ENCODE measurements around the gene RALGPS2.

The RALGPS2 gene

GRCh38 chr1:178739285-178740045 is 14.4 kb downstream of the RALGPS2 start:
- TF ChIP-seq GATA3 (IDR thresholded peaks at IDR 0.05; ENCODE audit: low read depth, low read length) (no peak), GATA2 (IDR thresholded peaks at IDR 0.05; ENCODE audit: low read depth, low read length) (no peak)

GRCh38 chr1:178740491-178740890 is 15.4 kb downstream of the RALGPS2 start:
- no peak for TF ChIP-seq GATA2 (IDR thresholded peaks at IDR 0.05; ENCODE audit: low read depth, low read length)
- TF ChIP-seq GATA3 (IDR thresholded peaks at IDR 0.05; ENCODE audit: low read depth, low read length), result no peak

- no peak for TF ChIP-seq GATA2 (IDR thresholded peaks at IDR 0.05; ENCODE audit: low read depth, low read length)
- no peak for TF ChIP-seq GATA3 (IDR thresholded peaks at IDR 0.05; ENCODE audit: low read depth, low read length)
Observed at GRCh38 chr1:178740924-178741323, 15.9 kb downstream of the RALGPS2 start.

DNA sequence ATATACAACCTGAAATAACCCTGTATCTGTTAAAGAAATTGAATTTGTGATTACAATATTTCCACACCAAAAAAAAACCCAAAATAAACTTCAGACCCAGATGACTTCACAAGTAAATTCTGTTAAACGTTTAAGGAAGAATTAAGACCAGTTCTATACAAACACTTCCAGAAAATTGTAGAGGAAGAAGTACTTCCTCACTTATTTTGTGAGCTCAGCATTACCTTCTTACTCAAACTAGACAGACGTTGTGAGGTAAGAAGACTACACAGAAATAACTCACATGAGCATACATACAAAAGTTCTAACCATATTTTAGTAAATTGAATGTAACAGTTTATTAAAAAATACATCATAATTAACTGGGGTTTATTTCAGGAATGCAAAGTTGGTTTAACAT is 18.8 kb downstream of the RALGPS2 start:
- TF ChIP-seq GATA3 (IDR thresholded peaks at IDR 0.05; ENCODE audit: low read depth, low read length) (no peak), GATA2 (IDR thresholded peaks at IDR 0.05; ENCODE audit: low read depth, low read length) (no peak)

- TF ChIP-seq GATA2 (IDR thresholded peaks at IDR 0.05; ENCODE audit: low read depth, low read length), result no peak
- no peak for TF ChIP-seq GATA3 (IDR thresholded peaks at IDR 0.05; ENCODE audit: low read depth, low read length)
Observed at GRCh38 chr1:178745260-178745659, 20.2 kb downstream of the RALGPS2 start.

DNA sequence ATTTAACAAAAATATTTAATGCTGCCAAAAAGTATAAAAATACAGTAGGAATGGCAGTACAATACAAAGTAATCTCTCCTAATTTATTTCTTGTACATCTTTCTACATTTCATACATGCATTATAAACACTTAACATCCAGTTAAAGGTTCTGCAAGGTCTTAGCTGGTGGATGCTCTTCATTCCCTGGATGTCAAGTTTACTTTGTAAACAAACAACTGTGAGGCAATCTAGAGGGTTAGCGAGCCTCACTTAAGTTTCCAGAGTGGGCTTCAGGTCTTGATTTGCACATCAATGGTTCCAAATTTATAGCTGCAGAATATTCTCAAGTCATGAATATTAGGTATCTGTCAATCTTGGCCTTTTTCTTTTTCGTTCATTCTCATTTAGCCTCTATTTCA is 21.3 kb downstream of the RALGPS2 start:
- TF ChIP-seq GATA2 (IDR thresholded peaks at IDR 0.05; ENCODE audit: low read depth, low read length) (no peak), GATA3 (IDR thresholded peaks at IDR 0.05; ENCODE audit: low read depth, low read length) (no peak)

GRCh38 chr1:178749581-178750166 is 24.6 kb downstream of the RALGPS2 start:
- TF ChIP-seq GATA3 (IDR thresholded peaks at IDR 0.05; ENCODE audit: low read depth, low read length) (no peak), GATA2 (IDR thresholded peaks at IDR 0.05; ENCODE audit: low read depth, low read length) (no peak)

DNA sequence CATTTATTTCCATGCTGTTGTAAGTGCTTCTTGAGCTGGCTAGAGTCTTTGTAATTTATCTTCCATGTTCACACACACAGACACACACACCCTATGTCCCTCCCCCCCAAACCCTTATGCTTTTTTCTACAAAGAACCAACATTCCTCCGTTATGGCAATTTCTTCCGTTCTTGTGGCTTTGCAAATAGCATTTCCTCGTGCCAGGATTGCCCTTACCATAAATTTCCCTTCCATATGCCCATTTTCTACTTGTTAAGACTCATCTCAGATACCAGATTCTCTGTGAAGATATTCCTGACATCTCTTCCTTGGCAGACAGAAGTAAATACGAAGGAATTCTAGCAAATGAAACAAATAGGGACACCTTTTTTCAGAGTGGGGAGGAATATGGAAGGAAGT is 26.0 kb downstream of the RALGPS2 start:
- TF ChIP-seq GATA2 (IDR thresholded peaks at IDR 0.05; ENCODE audit: low read depth, low read length) (no peak), GATA3 (IDR thresholded peaks at IDR 0.05; ENCODE audit: low read depth, low read length) (no peak)

DNA sequence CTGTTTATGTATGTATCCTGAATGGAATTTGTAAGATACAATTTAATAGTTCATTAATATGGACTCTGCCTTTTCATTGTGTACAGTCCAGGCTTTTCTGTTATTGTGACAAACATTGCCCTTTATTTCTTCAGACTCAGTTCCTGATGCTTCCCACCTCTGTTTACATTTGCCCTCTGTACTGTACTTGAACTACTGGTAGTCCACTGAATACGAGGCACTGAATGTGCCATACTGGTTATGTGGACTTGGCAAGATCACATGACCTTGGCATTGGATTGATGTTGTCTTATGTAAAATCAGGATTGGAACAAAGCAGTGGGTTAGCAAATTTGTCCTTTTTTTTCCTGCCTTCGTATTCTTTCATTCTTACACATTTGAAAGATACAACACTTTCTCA is 27.8 kb downstream of the RALGPS2 start:
- TF ChIP-seq GATA3 (IDR thresholded peaks at IDR 0.05; ENCODE audit: low read depth, low read length) (no peak), GATA2 (IDR thresholded peaks at IDR 0.05; ENCODE audit: low read depth, low read length) (no peak)

DNA sequence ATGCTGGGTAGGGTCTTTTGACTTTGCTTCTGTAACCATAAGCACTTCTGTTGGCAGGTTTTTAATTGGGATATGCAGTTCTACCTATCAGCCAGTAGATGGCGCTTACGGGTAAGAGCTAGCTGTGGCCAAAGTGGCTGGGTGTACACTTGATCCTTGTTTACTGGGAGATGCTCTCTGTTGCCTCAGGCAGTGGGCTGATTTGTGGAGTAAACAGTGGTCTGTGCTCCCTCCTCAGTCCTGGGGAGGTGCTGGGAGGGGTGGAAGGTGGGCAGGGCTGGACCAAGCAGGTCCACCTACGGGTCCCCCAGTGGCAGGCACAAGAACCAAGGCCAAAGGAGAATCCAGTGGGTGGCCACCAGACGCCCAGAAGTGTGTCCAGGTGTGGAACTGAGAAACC is 43.4 kb downstream of the RALGPS2 start:
- TF ChIP-seq GATA3 (IDR thresholded peaks at IDR 0.05; ENCODE audit: low read depth, low read length) (no peak), GATA2 (IDR thresholded peaks at IDR 0.05; ENCODE audit: low read depth, low read length) (no peak)

DNA sequence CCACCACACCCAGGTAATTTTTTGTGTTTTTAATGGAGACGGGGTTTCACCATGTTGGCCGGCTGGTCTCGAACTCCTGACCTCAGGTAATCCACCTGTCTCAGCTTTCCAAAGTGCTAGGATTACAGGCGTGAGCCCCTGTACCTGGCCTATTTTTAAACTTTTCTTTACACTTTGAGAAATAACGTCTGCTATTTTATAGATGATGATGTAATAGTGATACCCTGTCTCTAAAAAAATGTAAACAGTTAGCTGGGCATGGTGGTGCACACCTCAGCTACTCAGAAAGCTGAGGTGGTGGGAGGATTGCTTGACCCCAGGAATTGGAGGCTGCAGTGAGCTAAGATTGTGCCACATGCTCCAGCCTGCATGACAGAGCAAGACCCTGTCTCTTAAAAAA is 47.9 kb downstream of the RALGPS2 start:
- TF ChIP-seq GATA3 (IDR thresholded peaks at IDR 0.05; ENCODE audit: low read depth, low read length) (no peak), GATA2 (IDR thresholded peaks at IDR 0.05; ENCODE audit: low read depth, low read length) (no peak)

DNA sequence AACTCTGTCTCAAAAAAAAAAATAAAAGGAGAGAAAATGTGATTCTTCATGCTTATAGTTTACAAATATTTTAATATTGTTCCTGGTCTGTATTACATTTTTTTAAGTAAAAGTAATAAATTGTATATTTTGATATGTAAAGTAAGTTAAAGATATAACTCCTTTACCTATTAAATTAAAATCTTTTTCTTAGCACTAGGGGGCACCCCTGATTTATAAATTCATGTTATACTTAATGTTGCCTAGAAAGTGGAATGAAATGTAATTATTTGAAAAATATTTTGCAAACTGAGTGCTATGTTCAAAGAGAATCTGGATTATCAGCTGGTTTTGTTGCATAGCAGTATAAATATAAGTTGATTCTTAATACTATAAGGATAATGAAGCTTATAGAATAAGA is 49.2 kb downstream of the RALGPS2 start:
- TF ChIP-seq GATA3 (IDR thresholded peaks at IDR 0.05; ENCODE audit: low read depth, low read length) (no peak), GATA2 (IDR thresholded peaks at IDR 0.05; ENCODE audit: low read depth, low read length) (no peak)

DNA sequence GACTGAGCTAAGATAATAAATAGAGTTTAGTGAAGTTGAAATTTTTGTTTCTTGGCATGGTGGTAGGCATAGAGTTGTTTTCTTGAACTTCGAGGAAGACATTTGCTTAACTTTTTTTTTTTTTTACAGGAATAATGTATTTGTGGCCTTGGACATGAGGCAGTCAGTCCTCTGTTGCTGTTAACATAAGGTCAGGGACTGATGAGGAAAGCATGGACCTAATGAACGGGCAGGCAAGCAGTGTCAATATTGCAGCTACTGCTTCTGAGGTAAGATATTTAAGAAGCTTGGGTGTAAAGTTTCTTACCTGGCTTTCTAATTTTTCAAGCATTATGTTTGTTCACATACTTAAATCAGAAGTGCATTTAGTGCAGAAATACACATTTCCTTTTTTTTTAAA is 51.5 kb downstream of the RALGPS2 start:
- TF ChIP-seq GATA2 (IDR thresholded peaks at IDR 0.05; ENCODE audit: low read depth, low read length) (no peak), GATA3 (IDR thresholded peaks at IDR 0.05; ENCODE audit: low read depth, low read length) (no peak)

DNA sequence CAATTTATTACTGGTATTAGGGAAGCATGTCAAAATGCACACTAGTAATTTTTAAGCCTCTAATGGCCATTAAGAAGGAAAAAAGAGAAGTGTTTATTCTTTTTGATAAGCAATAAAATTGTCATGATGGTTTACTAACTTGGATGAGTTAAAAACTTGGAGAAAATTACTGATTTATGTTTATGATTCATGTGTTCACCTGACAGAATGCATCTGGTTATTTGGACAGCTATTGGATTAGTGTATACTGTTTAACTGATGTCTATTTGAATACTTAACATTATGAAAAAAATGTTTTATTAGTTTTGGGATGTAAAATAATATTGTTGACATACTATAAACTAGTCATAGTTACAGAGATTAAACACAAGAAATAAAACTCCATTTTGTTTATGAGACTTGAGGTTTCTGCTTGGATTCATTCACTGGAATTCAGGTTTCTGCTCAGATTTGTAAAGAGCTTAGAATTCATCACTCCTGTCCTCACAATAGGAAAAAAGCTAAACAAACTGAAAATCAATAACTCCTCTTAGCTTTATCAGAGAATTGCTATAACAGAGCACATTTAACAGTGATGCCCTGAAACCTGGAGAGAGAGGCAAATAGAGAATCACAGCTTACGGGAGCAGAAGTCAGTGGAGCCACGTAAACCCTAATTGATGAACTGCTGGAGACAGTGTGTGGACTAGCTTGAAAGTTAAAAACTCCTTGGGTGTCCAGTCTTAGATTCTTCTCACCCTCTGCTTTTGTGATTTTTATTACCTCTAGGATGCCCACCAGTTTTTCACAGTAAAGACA is 56.7 kb downstream of the RALGPS2 start:
- no peak for TF ChIP-seq GATA3 (IDR thresholded peaks at IDR 0.05; ENCODE audit: low read depth, low read length)
- TF ChIP-seq GATA2 (IDR thresholded peaks at IDR 0.05; ENCODE audit: low read depth, low read length), result no peak

GRCh38 chr1:178784131-178784536 is 59.1 kb downstream of the RALGPS2 start:
- TF ChIP-seq GATA2 (IDR thresholded peaks at IDR 0.05; ENCODE audit: low read depth, low read length), result no peak
- no peak for TF ChIP-seq GATA3 (IDR thresholded peaks at IDR 0.05; ENCODE audit: low read depth, low read length)

Measured in SH-SY5Y (cell line).